Chondrocyte (in vitro differentiated cells): Measurements from ENCODE around the gene HSBP1L1. TPM values are rescaled to one million over a fixed set of nuclear protein-coding genes. Genes with fewer than 3 reads are reported as not detected.
A peak's percentile ranks its signal among the peaks of the same experiment; 100 is the strongest.
"Not testable (repeated sequence)": the region's sequence is repeated elsewhere in the genome, so short reads cannot be mapped to it uniquely, and the experiment has no call there.

Experiments used
- DNase-seq: peaks from one replicate; pipeline ENCODE4 v3.0.0; 2021; ENCODE audit warnings: mixed read lengths, low spot score
- H3K27ac Mint-ChIP-seq: one replicate; pipeline ENCODE4 v1.8.0; 2021; ENCODE audit warnings: mild to moderate bottlenecking, moderate library complexity, mixed read lengths; ENCODE audit not compliant: unreplicated experiment
- H3K27me3 Mint-ChIP-seq: 2 replicates; pipeline ENCODE4 v1.8.0; 2021; ENCODE audit warnings: low read depth, mixed read lengths
- H3K36me3 Mint-ChIP-seq: 2 replicates; pipeline ENCODE4 v1.8.0; 2021; ENCODE audit warnings: low read depth, mixed read lengths
- H3K4me1 Mint-ChIP-seq: 2 replicates; pipeline ENCODE4 v1.8.0; 2021; ENCODE audit warnings: low read depth, mild to moderate bottlenecking, mixed read lengths
- H3K4me3 Mint-ChIP-seq: one replicate; pipeline ENCODE4 v1.8.0; 2021; ENCODE audit warnings: mild to moderate bottlenecking, moderate library complexity, mixed read lengths; ENCODE audit not compliant: unreplicated experiment
- H3K9me3 Mint-ChIP-seq: 2 replicates; pipeline ENCODE4 v1.8.0; 2021; ENCODE audit warnings: low read depth, mixed read lengths
- total RNA-seq: library from RNA; stranded (reverse); gene quantifications from 3 replicates; pipeline ENCODE4 v1.2.1, GENCODE V29; 2021
- TF ChIP-seq, protein P1 (sequence below): fragments of 200-600 bp; sonication (generic); IDR thresholded peaks from 2 replicates; pipeline ENCODE4 v1.5.0; 2021; ENCODE audit warnings: antibody characterized with exemption, mild to moderate bottlenecking, moderate library complexity

HSBP1L1 gene
- total RNA-seq, 1 donor from 2014 or later = 5.4 TPM

DNA sequence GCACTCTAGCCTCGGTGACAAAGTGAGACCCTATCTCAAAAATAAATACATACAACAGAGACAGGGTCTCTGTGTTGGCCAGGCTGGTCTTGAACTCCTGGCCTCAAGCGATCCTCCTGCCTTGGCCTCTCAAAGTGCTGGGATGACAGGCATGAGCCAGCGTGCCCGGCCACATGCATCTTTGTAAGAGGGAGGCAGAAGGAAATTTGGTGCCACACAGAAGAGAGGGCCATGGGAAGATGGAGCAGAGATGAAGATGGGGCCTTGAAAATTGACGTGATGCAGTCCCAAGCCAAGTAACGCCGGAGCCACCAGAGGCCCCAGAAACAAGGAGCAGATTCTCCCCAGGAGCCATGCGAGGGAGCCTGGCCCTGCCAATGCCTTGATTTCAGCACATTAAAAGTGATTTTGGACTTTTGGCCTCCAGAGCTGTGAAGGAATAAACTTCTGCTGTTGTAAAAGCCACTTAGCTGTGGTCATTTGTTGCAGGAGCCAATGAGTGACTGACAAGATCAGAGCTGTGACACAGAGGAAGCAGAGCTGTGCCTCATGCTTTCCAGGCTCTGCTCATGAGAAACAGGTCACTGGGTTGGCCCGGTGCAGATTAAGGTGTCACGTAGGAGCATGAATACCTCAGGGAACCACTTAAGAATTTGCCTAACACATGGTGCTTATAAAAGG, 10.3 kb upstream of the HSBP1L1 start:
- Mint-ChIP-seq H3K4me1 (peaks cover 15% of the 10 kb centered on the region), H3K9me3 (no peaks in the 10 kb centered on the region), H3K27ac (no peak overlapping the region), H3K36me3 (peaks cover 2% of the 10 kb centered on the region), H3K4me3 (no peak overlapping the region), H3K27me3 (no peaks in the 10 kb centered on the region)
- peak; percentile 42 for DNase-seq
- TF ChIP-seq, protein P1, sequence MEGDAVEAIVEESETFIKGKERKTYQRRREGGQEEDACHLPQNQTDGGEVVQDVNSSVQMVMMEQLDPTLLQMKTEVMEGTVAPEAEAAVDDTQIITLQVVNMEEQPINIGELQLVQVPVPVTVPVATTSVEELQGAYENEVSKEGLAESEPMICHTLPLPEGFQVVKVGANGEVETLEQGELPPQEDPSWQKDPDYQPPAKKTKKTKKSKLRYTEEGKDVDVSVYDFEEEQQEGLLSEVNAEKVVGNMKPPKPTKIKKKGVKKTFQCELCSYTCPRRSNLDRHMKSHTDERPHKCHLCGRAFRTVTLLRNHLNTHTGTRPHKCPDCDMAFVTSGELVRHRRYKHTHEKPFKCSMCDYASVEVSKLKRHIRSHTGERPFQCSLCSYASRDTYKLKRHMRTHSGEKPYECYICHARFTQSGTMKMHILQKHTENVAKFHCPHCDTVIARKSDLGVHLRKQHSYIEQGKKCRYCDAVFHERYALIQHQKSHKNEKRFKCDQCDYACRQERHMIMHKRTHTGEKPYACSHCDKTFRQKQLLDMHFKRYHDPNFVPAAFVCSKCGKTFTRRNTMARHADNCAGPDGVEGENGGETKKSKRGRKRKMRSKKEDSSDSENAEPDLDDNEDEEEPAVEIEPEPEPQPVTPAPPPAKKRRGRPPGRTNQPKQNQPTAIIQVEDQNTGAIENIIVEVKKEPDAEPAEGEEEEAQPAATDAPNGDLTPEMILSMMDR = no peak

DNA sequence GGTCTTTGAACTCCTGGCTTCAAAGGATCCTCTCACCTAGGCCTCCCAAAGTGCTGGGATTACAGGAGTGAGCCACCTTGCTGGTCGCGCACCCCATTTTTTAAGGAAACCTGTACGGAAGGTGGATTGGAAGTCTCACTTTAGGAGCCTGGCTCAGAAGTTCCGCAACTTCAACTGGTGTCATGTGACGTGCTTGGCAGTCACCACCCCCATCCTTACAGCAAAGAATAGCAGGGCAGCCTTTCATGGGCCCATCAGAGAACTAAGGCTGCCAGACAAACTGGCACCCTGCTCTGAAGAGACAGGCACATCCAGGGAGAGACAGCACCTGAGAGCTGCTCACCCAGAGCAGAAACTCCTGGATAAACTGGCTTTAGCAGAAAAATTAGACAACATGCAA, 9.7 kb upstream of the HSBP1L1 start:
- peak; percentile 19 for DNase-seq
- Mint-ChIP-seq H3K4me1 (peaks cover 11% of the 10 kb centered on the region), H3K4me3 (no peak overlapping the region), H3K27me3 (no peaks in the 10 kb centered on the region), H3K27ac (no peak overlapping the region), H3K9me3 (no peaks in the 10 kb centered on the region), H3K36me3 (peaks cover 2% of the 10 kb centered on the region)
- TF ChIP-seq, protein P1 = no peak

DNA sequence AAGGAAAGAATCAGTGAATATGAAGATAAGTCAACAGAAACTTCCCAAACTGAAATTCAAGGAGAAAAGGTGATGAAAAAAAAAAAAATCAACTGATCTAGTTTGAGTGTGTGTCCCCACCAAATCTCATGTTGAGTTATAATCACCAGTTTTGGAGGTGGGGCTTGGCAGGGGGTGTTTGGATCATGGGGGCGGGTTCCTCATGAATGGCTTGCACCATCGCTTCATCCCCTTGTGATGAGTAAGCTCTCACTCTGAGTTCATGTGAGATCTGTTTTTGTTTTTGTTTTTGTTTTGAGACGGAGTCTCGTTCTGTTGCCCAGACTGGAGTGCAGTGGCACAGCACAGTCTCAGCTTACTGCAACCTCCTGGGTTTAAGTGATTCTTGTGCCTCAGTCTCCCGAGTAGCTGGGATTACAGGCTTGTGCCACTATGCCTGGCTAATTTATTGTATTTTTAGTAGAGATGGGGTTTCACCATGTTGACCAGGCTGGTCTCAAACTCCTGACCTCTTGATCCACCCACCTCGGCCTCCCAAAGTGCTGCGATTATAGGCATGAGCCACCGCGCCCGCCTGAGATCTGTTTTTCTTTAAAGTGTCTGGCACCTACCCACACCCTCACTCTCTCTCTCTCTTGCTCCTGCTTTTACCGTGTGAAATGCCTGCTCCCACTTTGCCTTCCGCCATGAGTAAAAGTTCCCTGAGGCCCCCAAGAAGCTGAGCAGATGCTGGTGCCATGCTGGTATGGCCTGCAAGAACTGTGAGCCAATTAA, 9.0 kb upstream of the HSBP1L1 start:
- no peak overlapping the region for H3K4me3 Mint-ChIP-seq
- peaks cover 5% of the 10 kb centered on the region for H3K4me1 Mint-ChIP-seq
- TF ChIP-seq, protein P1 = no peak
- H3K36me3 Mint-ChIP-seq = peaks cover 2% of the 10 kb centered on the region
- H3K27me3 Mint-ChIP-seq = no peaks in the 10 kb centered on the region
- no peaks in the 10 kb centered on the region for H3K9me3 Mint-ChIP-seq
- peak; percentile 36 for DNase-seq
- H3K27ac Mint-ChIP-seq = no peak overlapping the region

DNA sequence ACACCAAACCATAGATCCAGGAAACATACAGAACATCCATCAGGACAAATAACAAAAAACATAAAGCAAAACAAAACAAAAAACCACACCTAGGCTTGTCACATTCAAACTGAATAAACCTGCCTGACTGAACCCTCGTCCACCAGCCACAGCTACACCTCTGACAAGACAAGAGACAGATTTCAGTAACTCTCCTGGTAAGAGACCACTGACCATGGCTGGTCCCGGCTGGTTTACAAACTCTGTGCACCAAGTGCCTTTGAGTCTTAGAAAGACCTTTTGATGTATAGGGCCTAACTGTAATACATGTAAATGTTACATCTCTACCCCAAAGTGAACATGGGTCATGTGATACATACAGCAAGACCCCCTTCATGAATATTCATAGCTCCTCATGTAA, 8.2 kb upstream of the HSBP1L1 start:
- Mint-ChIP-seq H3K27me3 (no peaks in the 10 kb centered on the region), H3K36me3 (peaks cover 2% of the 10 kb centered on the region), H3K27ac (no peak overlapping the region), H3K4me1 (peaks cover 3% of the 10 kb centered on the region), H3K9me3 (no peaks in the 10 kb centered on the region), H3K4me3 (no peak overlapping the region)
- TF ChIP-seq, protein P1 = no peak
- no peak for DNase-seq

DNA sequence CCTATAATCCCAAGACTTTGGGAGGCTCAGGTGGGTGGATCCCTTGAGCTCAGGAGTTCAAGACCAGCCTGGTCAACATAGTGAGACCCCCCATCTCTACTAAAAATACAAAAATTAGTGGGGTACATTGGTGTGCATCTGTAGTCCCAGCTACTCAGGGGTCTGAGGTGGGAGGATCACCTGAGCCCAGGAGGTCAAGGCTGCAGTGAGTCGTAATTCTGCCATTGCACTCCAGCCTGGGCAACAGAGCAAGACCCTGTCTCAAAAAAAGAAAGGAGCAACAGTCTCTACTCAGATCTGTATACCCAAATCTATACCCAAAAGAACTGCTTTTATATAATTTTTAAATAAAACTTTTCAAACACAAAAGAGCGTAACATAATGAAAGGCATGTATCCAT, 5.5 kb upstream of the HSBP1L1 start:
- H3K9me3 Mint-ChIP-seq = no peaks in the 10 kb centered on the region
- H3K27ac Mint-ChIP-seq = no peak overlapping the region
- H3K27me3 Mint-ChIP-seq = no peaks in the 10 kb centered on the region

DNA sequence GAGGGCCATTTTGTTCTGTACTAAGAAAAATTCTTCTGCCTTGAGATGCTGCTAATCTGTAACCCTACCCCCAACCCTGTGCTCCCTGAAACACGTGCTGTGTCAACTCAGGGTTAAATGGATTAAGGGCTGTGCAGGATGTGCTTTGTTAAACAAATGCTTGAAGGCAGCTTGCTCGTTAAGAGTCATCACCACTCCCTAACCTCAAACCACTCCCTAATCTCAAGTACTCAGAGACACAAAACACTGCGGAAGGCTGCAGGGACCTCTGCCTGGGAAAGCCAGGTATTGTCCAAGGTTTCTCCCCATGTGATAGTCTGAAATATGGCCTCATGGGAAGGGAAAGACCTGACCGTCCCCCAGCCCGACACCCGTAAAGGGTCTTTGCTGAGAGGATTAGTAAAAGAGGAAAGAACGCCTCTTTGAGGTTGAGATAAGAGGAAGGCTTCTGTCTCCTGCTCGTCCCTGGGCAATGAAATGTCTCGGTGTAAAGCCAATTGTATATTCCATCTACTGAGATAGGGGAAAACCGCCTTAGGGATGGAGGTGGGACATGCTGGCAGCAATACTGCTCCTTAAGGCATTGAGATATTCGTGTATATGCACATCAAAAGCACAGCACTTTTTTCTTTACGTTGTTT, 4.2 kb upstream of the HSBP1L1 start:
- H3K9me3 Mint-ChIP-seq, H3K27ac Mint-ChIP-seq, H3K27me3 Mint-ChIP-seq, H3K36me3 Mint-ChIP-seq, H3K4me3 Mint-ChIP-seq: not testable (repeated sequence)
- H3K4me1 Mint-ChIP-seq = peaks cover 21% of the 10 kb centered on the region
- DNase-seq = peak; percentile 4

More for the DNA sequence above, 5.5 kb upstream of the HSBP1L1 start:
- Mint-ChIP-seq H3K4me1 (peaks cover 18% of the 10 kb centered on the region), H3K4me3 (no peak overlapping the region), H3K36me3 (peaks cover 2% of the 10 kb centered on the region)
- DNase-seq = peak; percentile 17
- TF ChIP-seq, protein P1 = no peak
